ENCODE measurements around the gene PALD1. TPM values are rescaled to one million over a fixed set of nuclear protein-coding genes. Genes with fewer than 3 reads are reported as not detected.

PALD1 gene
- total and polyA plus RNA-seq, 2 of the 13 experiments (the other 11 are each of a cell fraction or from before 2014, with no cell fraction given) = 0.07 to 0.09 TPM

DNA sequence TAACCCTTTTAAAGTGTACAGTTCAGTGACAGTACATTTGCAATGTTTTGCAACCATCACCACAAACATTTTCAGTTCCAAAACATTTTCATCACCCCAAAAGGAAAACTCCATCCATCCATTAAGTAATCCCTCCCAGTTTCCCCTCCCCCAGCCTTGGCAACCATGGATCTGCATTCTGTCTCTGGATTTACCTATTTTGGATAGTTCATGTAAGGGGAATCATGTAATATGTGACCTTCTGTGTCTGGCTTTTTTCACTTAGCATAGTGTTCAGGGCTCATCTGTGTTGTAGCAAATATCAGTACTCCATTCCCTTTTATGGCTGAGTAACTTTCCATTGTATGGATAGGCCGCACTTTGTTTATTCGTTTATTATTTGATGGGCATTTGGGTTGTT is 13.0 kb downstream of the PALD1 start (continued):
- TF ChIP-seq, protein P1, sequence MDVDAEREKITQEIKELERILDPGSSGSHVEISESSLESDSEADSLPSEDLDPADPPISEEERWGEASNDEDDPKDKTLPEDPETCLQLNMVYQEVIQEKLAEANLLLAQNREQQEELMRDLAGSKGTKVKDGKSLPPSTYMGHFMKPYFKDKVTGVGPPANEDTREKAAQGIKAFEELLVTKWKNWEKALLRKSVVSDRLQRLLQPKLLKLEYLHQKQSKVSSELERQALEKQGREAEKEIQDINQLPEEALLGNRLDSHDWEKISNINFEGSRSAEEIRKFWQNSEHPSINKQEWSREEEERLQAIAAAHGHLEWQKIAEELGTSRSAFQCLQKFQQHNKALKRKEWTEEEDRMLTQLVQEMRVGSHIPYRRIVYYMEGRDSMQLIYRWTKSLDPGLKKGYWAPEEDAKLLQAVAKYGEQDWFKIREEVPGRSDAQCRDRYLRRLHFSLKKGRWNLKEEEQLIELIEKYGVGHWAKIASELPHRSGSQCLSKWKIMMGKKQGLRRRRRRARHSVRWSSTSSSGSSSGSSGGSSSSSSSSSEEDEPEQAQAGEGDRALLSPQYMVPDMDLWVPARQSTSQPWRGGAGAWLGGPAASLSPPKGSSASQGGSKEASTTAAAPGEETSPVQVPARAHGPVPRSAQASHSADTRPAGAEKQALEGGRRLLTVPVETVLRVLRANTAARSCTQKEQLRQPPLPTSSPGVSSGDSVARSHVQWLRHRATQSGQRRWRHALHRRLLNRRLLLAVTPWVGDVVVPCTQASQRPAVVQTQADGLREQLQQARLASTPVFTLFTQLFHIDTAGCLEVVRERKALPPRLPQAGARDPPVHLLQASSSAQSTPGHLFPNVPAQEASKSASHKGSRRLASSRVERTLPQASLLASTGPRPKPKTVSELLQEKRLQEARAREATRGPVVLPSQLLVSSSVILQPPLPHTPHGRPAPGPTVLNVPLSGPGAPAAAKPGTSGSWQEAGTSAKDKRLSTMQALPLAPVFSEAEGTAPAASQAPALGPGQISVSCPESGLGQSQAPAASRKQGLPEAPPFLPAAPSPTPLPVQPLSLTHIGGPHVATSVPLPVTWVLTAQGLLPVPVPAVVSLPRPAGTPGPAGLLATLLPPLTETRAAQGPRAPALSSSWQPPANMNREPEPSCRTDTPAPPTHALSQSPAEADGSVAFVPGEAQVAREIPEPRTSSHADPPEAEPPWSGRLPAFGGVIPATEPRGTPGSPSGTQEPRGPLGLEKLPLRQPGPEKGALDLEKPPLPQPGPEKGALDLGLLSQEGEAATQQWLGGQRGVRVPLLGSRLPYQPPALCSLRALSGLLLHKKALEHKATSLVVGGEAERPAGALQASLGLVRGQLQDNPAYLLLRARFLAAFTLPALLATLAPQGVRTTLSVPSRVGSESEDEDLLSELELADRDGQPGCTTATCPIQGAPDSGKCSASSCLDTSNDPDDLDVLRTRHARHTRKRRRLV (CRISPR knock-in tag; IDR thresholded peaks at IDR 0.05) = no peak
- TF ChIP-seq TEAD3 (CRISPR knock-in tag; optimal IDR thresholded peaks at IDR 0.05; ENCODE audit: borderline replicate concordance) (no peak), ZNF232 (CRISPR knock-in tag; IDR thresholded peaks at IDR 0.05; ENCODE audit: borderline replicate concordance) (no peak)

DNA sequence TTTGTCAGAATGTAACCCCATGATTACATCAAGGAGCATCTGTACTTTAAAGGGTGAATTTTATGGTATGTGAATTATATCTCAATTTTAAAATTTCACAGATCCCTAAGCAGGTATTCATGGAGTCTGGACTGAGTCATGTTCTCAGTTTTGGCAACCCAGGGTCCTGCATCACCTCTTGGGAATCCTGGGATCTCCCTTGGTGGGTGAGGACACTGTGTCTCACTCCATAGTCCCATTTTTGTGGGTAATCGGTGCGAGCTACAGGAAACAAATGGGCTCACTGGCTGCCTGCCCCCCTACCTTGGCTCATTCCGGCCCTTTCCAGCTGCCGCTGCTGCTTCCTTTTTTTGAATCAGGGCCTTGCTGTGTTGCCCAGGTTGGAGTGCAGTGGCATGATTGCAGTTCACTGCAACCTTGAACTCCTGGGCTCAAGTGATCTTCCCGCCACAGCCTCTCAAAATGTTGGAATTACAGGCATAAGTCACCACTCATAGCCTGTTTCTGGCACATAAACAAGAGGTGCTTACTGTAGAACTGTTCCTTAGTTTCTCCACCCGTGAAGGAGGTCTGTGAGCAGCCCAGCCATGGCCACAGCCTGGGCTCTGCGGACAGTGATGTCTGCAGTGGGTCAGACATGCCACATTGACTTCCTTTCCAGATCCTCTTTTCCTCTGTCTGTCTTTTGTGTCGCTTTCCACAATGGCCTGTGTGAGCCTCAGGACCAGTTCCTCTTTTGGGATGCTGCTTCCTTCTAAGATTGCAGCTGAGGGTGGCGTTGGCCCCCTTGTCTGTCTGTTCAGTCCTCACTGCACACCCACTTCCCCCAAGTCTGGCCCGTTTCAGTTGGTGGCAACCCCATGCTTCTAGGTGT is 14.5 kb downstream of the PALD1 start:
- 26% methylated on average over 10 of the region's 10 CpGs for WGBS (ENCODE audit: low lambda C conversion rate)
- Histone ChIP-seq H3K36me3 (replicated peaks in 1 of 2; ENCODE audit: control insufficient read depth in 1 of 2, insufficient read depth in 2 of 2, low read length in 2 of 2) (no peaks in the 10 kb centered on the region), H3K4me1 (ENCODE audit: insufficient read depth, low read length) (no peaks in the 10 kb centered on the region), H3K27me3 (ENCODE audit: control insufficient read depth in 1 of 2, insufficient read depth in 2 of 2, low read length in 2 of 2) (peaks cover 5 to 38% of the 10 kb centered on the region in 2 experiments; a peak in 3 of 5 replicates), H3K9ac (ENCODE audit: insufficient read depth, low read depth, low read length) (no peak overlapping the region), H4K20me1 (ENCODE audit: insufficient read depth, low read length) (no peaks in the 10 kb centered on the region), H3K4me3 (replicated peaks in 1 of 3; ENCODE audit: insufficient read depth in 1 of 3, low read depth in 2 of 3, low read length in 3 of 3) (no peak overlapping the region), H3K79me2 (ENCODE audit: insufficient read depth, low read length) (no peaks in the 10 kb centered on the region), H3K9me3 (ENCODE audit: low read length) (no peaks in the 10 kb centered on the region), H3K27ac (ENCODE audit: extremely low read length, insufficient read depth, low read length) (no peak overlapping the region), H2AFZ (ENCODE audit: low read length) (no peak overlapping the region), H3K4me2 (ENCODE audit: low read depth, low read length) (no peak overlapping the region)
- no peak for ATAC-seq
- no peak for DNase-seq (ENCODE audit: low spot score)
- TF ChIP-seq ZNF121 (CRISPR knock-in tag; IDR thresholded peaks at IDR 0.05) (peak; percentile 53; the same call in 1 of the 2 replicates), ZSCAN12 (CRISPR knock-in tag; IDR thresholded peaks at IDR 0.05) (no peak), HDAC6 (IDR thresholded peaks at IDR 0.05; ENCODE audit: low read depth, low read length) (no peak), FOXP1 (IDR thresholded peaks at IDR 0.05) (no peak), FOXP1 (CRISPR knock-in tag; IDR thresholded peaks at IDR 0.05) (no peak)
- POLR2A ChIA-PET = no interaction called here
- intact Hi-C loops (cut with micrococcal nuclease; ENCODE audit: unreplicated experiment) = no loop called here
- CTCF ChIA-PET (ENCODE audit: low intra/inter-chr PET ratio, low total read pairs) = no interaction called here
- FAIRE-seq = no peak
- in situ Hi-C loops (cut with HindIII; ENCODE audit: extremely low pct_ligation_motif_present, low pct_unique_long_range_greater_than_20kb) = no loop called here
- BruUV-seq (replicated peaks) = no TSS peak

All from HepG2 (cell line).